ENCODE results near the gene ZBTB34.

- TF ChIP-seq CTCF (IDR thresholded peaks at IDR 0.05) (no peak), POLR2A (IDR thresholded peaks at IDR 0.05) (no peak)
Observed at GRCh38 chr9:126859111-126859510, 1.3 kb upstream of the ZBTB34 start.
